ENCODE results near the gene ALKBH4. TPM values are rescaled to one million over a fixed set of nuclear protein-coding genes. Genes with fewer than 3 reads are reported as not detected.

Gene ALKBH4
- polyA plus RNA-seq, 1 of the 3 experiments (the other 2 are of a cell fraction): 18.1 TPM

DNA sequence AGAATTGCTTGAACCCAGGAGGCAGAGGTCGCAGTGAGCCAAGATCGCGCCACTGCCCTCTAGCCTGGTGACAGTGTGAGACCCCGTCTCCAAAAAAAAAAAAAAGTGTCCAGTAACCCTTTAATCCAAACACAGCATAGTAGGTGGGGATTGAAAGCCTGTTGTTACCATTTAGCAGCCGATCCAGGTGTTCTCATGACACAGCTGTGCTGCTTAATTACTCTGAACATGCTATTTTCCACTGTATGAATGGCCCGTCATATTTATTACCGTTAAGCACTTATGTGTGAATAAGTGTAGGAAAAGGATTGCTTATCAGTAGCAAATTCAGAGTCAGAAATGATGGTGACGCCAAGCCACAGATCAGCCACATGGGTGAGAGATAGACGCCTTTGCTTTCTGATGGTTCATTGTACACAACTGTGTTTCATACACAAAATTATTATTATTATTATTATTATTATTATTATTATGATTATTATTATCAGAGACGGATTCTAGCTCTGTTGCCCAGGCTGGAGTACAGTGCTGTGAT lies 42.9 kb downstream of the ALKBH4 start:
- H4K20me1 ChIP-seq (ENCODE audit: insufficient read depth): no peaks in the 10 kb centered on the region
- peaks cover 48 to 51% of the 10 kb centered on the region in 2 experiments for H3K36me3 ChIP-seq (replicated peaks in 1 of 2; ENCODE audit: control insufficient read depth in 1 of 2, insufficient read depth in 2 of 2, low read length in 1 of 2)
- no peaks in the 10 kb centered on the region for H3K4me1 ChIP-seq (ENCODE audit: control insufficient read depth in 1 of 2, insufficient read depth in 2 of 2, low read depth in 1 of 2, low read length in 1 of 2)
- H3K27ac ChIP-seq (ENCODE audit: low read depth in 2 of 2, low read length in 1 of 2): no peak overlapping the region
- no peak overlapping the region for H3K9ac ChIP-seq
- no peaks in the 10 kb centered on the region for H3K9me2 ChIP-seq
- H3K9me3 ChIP-seq: no peaks in the 10 kb centered on the region
- no peaks in the 10 kb centered on the region for H3F3A ChIP-seq (replicated peaks; ENCODE audit: insufficient read depth)
- H2AFZ ChIP-seq (ENCODE audit: low read depth): no peak overlapping the region
- CTCF ChIA-PET: interaction anchor here (1.1 to 1.6 kb wide), 3 partner anchors 9 to 17 kb away, joined by 3 to 8 read pairs (median 5); no protein-coding TSS in a partner anchor
- H3K4me2 ChIP-seq: no peak overlapping the region
- 97% methylated on average over 10 of the region's 10 CpGs for WGBS (ENCODE audit: low lambda C conversion rate)
- no peak for DNase-seq
- POLR2A ChIA-PET: no interaction called here
- TF ChIP-seq, protein P1, sequence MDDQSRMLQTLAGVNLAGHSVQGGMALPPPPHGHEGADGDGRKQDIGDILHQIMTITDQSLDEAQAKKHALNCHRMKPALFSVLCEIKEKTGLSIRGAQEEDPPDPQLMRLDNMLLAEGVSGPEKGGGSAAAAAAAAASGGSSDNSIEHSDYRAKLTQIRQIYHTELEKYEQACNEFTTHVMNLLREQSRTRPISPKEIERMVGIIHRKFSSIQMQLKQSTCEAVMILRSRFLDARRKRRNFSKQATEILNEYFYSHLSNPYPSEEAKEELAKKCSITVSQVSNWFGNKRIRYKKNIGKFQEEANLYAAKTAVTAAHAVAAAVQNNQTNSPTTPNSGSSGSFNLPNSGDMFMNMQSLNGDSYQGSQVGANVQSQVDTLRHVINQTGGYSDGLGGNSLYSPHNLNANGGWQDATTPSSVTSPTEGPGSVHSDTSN (IDR thresholded peaks at IDR 0.05): no peak
- TF ChIP-seq GABPA (IDR thresholded peaks at IDR 0.05; ENCODE audit: low read depth) (no peak), CHD2 (IDR thresholded peaks at IDR 0.05; ENCODE audit: low read length, partially characterized antibody) (no peak), TCF12 (IDR thresholded peaks at IDR 0.05) (no peak), RFX5 (IDR thresholded peaks at IDR 0.05; ENCODE audit: low read length) (no peak), JUND (IDR thresholded peaks at IDR 0.05) (no peak), FOXJ3 (CRISPR knock-in tag; IDR thresholded peaks at IDR 0.05) (no peak)
- TF ChIP-seq, protein P2, sequence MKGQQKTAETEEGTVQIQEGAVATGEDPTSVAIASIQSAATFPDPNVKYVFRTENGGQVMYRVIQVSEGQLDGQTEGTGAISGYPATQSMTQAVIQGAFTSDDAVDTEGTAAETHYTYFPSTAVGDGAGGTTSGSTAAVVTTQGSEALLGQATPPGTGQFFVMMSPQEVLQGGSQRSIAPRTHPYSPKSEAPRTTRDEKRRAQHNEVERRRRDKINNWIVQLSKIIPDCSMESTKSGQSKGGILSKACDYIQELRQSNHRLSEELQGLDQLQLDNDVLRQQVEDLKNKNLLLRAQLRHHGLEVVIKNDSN (IDR thresholded peaks at IDR 0.05; ENCODE audit: borderline replicate concordance, low read depth): no peak
- H3K79me2 ChIP-seq (ENCODE audit: insufficient read depth): peaks cover 21% of the 10 kb centered on the region; the same call in 1 of the 2 replicates
- H3K4me3 ChIP-seq (ENCODE audit: low read depth in 2 of 2, low read length in 1 of 2): no peak overlapping the region
- no peaks in the 10 kb centered on the region for H3K27me3 ChIP-seq (ENCODE audit: insufficient read depth)

DNA sequence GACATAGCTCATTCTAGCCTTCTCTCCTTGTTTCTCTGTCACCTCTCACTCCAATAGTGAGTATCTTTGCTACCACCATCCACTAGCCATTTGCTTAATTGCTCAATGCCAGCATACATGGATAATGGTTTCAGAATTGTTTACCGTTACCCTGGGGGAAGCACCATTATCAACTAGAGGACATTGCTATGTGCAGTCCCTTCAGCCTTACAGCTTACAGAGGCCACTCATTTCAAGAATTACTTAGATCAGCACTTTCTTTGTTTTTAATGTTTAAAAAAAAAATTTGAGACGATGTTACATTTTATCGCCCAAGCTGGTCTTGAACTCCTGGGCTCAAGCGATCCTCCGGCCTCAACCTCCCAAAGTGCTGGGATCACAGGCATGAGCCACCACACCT lies 46.1 kb downstream of the ALKBH4 start:
- H2AFZ ChIP-seq (ENCODE audit: low read depth): no peak overlapping the region
- H3K4me1 ChIP-seq (ENCODE audit: control insufficient read depth in 1 of 2, insufficient read depth in 2 of 2, low read depth in 1 of 2, low read length in 1 of 2): peaks cover 0 to 5% of the 10 kb centered on the region in 2 experiments; a peak in 1 of 4 replicates
- H4K20me1 ChIP-seq (ENCODE audit: insufficient read depth): no peaks in the 10 kb centered on the region
- POLR2A ChIA-PET: no interaction called here
- H3K79me2 ChIP-seq (ENCODE audit: insufficient read depth): peaks cover 24% of the 10 kb centered on the region; the same call in 1 of the 2 replicates
- CTCF ChIA-PET: interaction anchor here (0.8 to 2.3 kb wide), 3 partner anchors 14 to 125 kb away, joined by 3 to 9 read pairs (median 4); no protein-coding TSS in a partner anchor
- no peaks in the 10 kb centered on the region for H3F3A ChIP-seq (replicated peaks; ENCODE audit: insufficient read depth)
- 97% methylated on average over 5 of the region's 5 CpGs for WGBS (ENCODE audit: low lambda C conversion rate)
- no peaks in the 10 kb centered on the region for H3K27me3 ChIP-seq (ENCODE audit: insufficient read depth)
- H3K4me3 ChIP-seq (ENCODE audit: low read depth in 2 of 2, low read length in 1 of 2): no peak overlapping the region
- TF ChIP-seq YY1 (IDR thresholded peaks at IDR 0.05; ENCODE audit: low read depth) (no peak), RFX5 (IDR thresholded peaks at IDR 0.05; ENCODE audit: low read length) (no peak), MEF2A (IDR thresholded peaks at IDR 0.05; ENCODE audit: borderline replicate concordance, low read depth) (no peak)
- TF ChIP-seq, protein P3, sequence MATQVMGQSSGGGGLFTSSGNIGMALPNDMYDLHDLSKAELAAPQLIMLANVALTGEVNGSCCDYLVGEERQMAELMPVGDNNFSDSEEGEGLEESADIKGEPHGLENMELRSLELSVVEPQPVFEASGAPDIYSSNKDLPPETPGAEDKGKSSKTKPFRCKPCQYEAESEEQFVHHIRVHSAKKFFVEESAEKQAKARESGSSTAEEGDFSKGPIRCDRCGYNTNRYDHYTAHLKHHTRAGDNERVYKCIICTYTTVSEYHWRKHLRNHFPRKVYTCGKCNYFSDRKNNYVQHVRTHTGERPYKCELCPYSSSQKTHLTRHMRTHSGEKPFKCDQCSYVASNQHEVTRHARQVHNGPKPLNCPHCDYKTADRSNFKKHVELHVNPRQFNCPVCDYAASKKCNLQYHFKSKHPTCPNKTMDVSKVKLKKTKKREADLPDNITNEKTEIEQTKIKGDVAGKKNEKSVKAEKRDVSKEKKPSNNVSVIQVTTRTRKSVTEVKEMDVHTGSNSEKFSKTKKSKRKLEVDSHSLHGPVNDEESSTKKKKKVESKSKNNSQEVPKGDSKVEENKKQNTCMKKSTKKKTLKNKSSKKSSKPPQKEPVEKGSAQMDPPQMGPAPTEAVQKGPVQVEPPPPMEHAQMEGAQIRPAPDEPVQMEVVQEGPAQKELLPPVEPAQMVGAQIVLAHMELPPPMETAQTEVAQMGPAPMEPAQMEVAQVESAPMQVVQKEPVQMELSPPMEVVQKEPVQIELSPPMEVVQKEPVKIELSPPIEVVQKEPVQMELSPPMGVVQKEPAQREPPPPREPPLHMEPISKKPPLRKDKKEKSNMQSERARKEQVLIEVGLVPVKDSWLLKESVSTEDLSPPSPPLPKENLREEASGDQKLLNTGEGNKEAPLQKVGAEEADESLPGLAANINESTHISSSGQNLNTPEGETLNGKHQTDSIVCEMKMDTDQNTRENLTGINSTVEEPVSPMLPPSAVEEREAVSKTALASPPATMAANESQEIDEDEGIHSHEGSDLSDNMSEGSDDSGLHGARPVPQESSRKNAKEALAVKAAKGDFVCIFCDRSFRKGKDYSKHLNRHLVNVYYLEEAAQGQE (IDR thresholded peaks at IDR 0.05; ENCODE audit: low read depth, low read length): no peak
- H3K9me3 ChIP-seq: no peaks in the 10 kb centered on the region
- H3K9ac ChIP-seq: no peak overlapping the region
- H3K9me2 ChIP-seq: no peaks in the 10 kb centered on the region
- no peak for DNase-seq
- peaks cover 42 to 71% of the 10 kb centered on the region in 2 experiments for H3K36me3 ChIP-seq (replicated peaks in 1 of 2; ENCODE audit: control insufficient read depth in 1 of 2, insufficient read depth in 2 of 2, low read length in 1 of 2)
- H3K27ac ChIP-seq (ENCODE audit: low read depth in 2 of 2, low read length in 1 of 2): no peak overlapping the region
- no peak overlapping the region for H3K4me2 ChIP-seq

Measured in SK-N-SH (cell line).